ENCODE measurements around the gene TACSTD2. TPM values are rescaled to one million over a fixed set of nuclear protein-coding genes. Genes with fewer than 3 reads are reported as not detected.
"Not testable (repeated sequence)": the region's sequence is repeated elsewhere in the genome, so short reads cannot be mapped to it uniquely, and the experiment has no call there.

Gene TACSTD2
- total RNA-seq, 2 experiments from 2014 or later = not detected

- peak; percentile 95 for DNase-seq
- Mint-ChIP-seq H3K27ac (peak within 1 kb of the TSS; percentile 95), H3K9me3 (no peaks in the 10 kb centered on the region)
Measured at GRCh38 chr1:58546520-58547308, 30.3 kb downstream of the TACSTD2 start, which contains the start of gene OMA1. OMA1 (minus strand) TSS chr1:58546726; CDS start chr1:58539294, 7,432 bp downstream.

GRCh38 chr1:58545591-58546519, 31.2 kb downstream of the TACSTD2 start:
- DNase-seq = peak; percentile 78
- H3K9me3 Mint-ChIP-seq = no peaks in the 10 kb centered on the region
- H3K27ac Mint-ChIP-seq = peak overlapping the region; percentile 95
- peaks cover 8% of the 10 kb centered on the region for H3K27me3 Mint-ChIP-seq
- ChIA-PET CTCF (interaction anchor here (0.6 to 3.2 kb wide), 13 partner anchors 7 to 209 kb away, joined by 3 to 23 read pairs (median 6); no protein-coding TSS in a partner anchor), POLR2A (interaction anchor here (1.2 kb wide), 1 partner anchor 30 kb away, joined by 4 read pairs; no protein-coding TSS in a partner anchor)
- H3K36me3 Mint-ChIP-seq (ENCODE audit: low read depth) = no peaks in the 10 kb centered on the region
- H3K4me1 Mint-ChIP-seq = peaks cover 18% of the 10 kb centered on the region
- H3K4me3 Mint-ChIP-seq = peak overlapping the region; percentile 84

More at GRCh38 chr1:58546520-58547308, 30.3 kb downstream of the TACSTD2 start, which contains the start of gene OMA1:
- H3K4me3 Mint-ChIP-seq = peak within 1 kb of the TSS; percentile 84
- no peaks in the 10 kb centered on the region for H3K36me3 Mint-ChIP-seq (ENCODE audit: low read depth)
- ChIA-PET POLR2A (no interaction called here), CTCF (interaction anchor here (0.7 to 3.2 kb wide), 12 partner anchors 8 to 209 kb away, joined by 3 to 23 read pairs (median 6); no protein-coding TSS in a partner anchor)
- peaks cover 8% of the 10 kb centered on the region for H3K27me3 Mint-ChIP-seq
- H3K4me1 Mint-ChIP-seq = peaks cover 18% of the 10 kb centered on the region

GRCh38 chr1:58543260-58543659, 33.8 kb downstream of the TACSTD2 start:
- Mint-ChIP-seq H3K27me3 (no peaks in the 10 kb centered on the region), H3K9me3 (no peaks in the 10 kb centered on the region), H3K4me1 (peaks cover 18% of the 10 kb centered on the region), H3K27ac (no peak overlapping the region), H3K4me3 (no peak overlapping the region), H3K36me3 (ENCODE audit: low read depth) (no peaks in the 10 kb centered on the region)
- DNase-seq = no peak
- ChIA-PET POLR2A (no interaction called here), CTCF (interaction anchor here (0.9 kb wide), 1 partner anchor 110 kb away, joined by 3 read pairs; no protein-coding TSS in a partner anchor)

- Mint-ChIP-seq H3K9me3 (no peaks in the 10 kb centered on the region), H3K27ac (no peak overlapping the region), H3K4me3 (no peak overlapping the region), H3K36me3 (ENCODE audit: low read depth) (no peaks in the 10 kb centered on the region), H3K4me1 (no peaks in the 10 kb centered on the region), H3K27me3 (no peaks in the 10 kb centered on the region)
- no peak for DNase-seq
- POLR2A ChIA-PET = no interaction called here
- CTCF ChIA-PET = interaction anchor here (0.6 to 1.7 kb wide), 3 partner anchors 7 to 13 kb away, joined by 3 to 9 read pairs (median 3); partner anchors contain the start of gene OMA1
Measured at GRCh38 chr1:58539553-58539952, 37.5 kb downstream of the TACSTD2 start.

- H3K27ac Mint-ChIP-seq = no peak overlapping the region
- ChIA-PET CTCF (interaction anchor here (1.7 kb wide), 1 partner anchor 8 kb away, joined by 9 read pairs; the partner anchor contains the start of gene OMA1), POLR2A (no interaction called here)
- no peaks in the 10 kb centered on the region for H3K27me3 Mint-ChIP-seq
- H3K9me3 Mint-ChIP-seq = no peaks in the 10 kb centered on the region
- H3K36me3 Mint-ChIP-seq (ENCODE audit: low read depth) = no peaks in the 10 kb centered on the region
- no peak overlapping the region for H3K4me3 Mint-ChIP-seq
- no peaks in the 10 kb centered on the region for H3K4me1 Mint-ChIP-seq
- DNase-seq = no peak
Measured at GRCh38 chr1:58538821-58539220, 38.2 kb downstream of the TACSTD2 start.

- H3K4me1 Mint-ChIP-seq; POLR2A ChIA-PET; H3K27ac Mint-ChIP-seq; H3K36me3 Mint-ChIP-seq (ENCODE audit: low read depth); H3K27me3 Mint-ChIP-seq; H3K4me3 Mint-ChIP-seq; CTCF ChIA-PET; DNase-seq; H3K9me3 Mint-ChIP-seq: not testable (repeated sequence)
Measured at GRCh38 chr1:58531842-58532241, 45.2 kb downstream of the TACSTD2 start.

GRCh38 chr1:58529284-58529683, 47.8 kb downstream of the TACSTD2 start:
- H3K4me3 Mint-ChIP-seq = no peak overlapping the region
- peaks cover 6% of the 10 kb centered on the region for H3K4me1 Mint-ChIP-seq
- H3K27ac Mint-ChIP-seq = no peak overlapping the region
- CTCF ChIA-PET = interaction anchor here (1.1 kb wide), 1 partner anchor 17 kb away, joined by 4 read pairs; the partner anchor contains the start of gene OMA1
- H3K36me3 Mint-ChIP-seq (ENCODE audit: low read depth) = peaks cover 11% of the 10 kb centered on the region
- POLR2A ChIA-PET = no interaction called here
- no peaks in the 10 kb centered on the region for H3K27me3 Mint-ChIP-seq
- DNase-seq = no peak
- no peaks in the 10 kb centered on the region for H3K9me3 Mint-ChIP-seq

GRCh38 chr1:58528518-58528917, 48.5 kb downstream of the TACSTD2 start:
- H3K27me3 Mint-ChIP-seq = no peaks in the 10 kb centered on the region
- DNase-seq = no peak
- CTCF ChIA-PET = interaction anchor here (0.6 to 3.2 kb wide), 3 partner anchors 11 to 276 kb away, joined by 3 to 11 read pairs (median 3); partner anchors contain the start of gene OMA1

More at GRCh38 chr1:58528518-58528917, 48.5 kb downstream of the TACSTD2 start:
- no peak overlapping the region for H3K4me3 Mint-ChIP-seq
- H3K27ac Mint-ChIP-seq = no peak overlapping the region
- H3K36me3 Mint-ChIP-seq (ENCODE audit: low read depth) = peaks cover 13% of the 10 kb centered on the region
- POLR2A ChIA-PET = no interaction called here
- H3K9me3 Mint-ChIP-seq = no peaks in the 10 kb centered on the region
- peaks cover 8% of the 10 kb centered on the region for H3K4me1 Mint-ChIP-seq

Other genes with a start within 250 kb of the TACSTD2 start
- gene OMA1, start 30.5 kb downstream of the TACSTD2 start, total RNA-seq = 10 to 100 TPM; 19.1 to 23.5 TPM
- 10 to 100 TPM; 45.8 to 47.4 TPM for gene MYSM1, start 122.8 kb upstream of the TACSTD2 start, total RNA-seq
- 10 to 100 TPM; 30.1 to 35.6 TPM for gene JUN, start 206.8 kb upstream of the TACSTD2 start, total RNA-seq

All from activated CD4-positive, alpha-beta T cell treated with anti-CD3 and anti-CD28 coated beads, Interleukin-2, amount 10 ng/mL, durations not matched to agents 7 days and 5 days (primary cell).